Choroid plexus epithelial cell (primary cell): Measurements from ENCODE around the gene SLC30A4.

Experiments
- DNase-seq: peaks from one replicate; pipeline ENCODE4 v3.0.0-alpha.2; 2010; ENCODE audit warnings: low read depth
- H3K4me3 ChIP-seq: 2 replicates; pipeline ENCODE4 v1.5.1; 2011; ENCODE audit warnings: low read depth, mild to moderate bottlenecking, control low read depth, low read length, moderate library complexity
- TF ChIP-seq, protein P1 (sequence below): conservative IDR thresholded peaks from 2 replicates; pipeline ENCODE4 v1.5.1; 2011; ENCODE audit warnings: low read depth, mild to moderate bottlenecking, control low read depth, inconsistent platforms, low read length, moderate library complexity

SLC30A4 gene

DNA sequence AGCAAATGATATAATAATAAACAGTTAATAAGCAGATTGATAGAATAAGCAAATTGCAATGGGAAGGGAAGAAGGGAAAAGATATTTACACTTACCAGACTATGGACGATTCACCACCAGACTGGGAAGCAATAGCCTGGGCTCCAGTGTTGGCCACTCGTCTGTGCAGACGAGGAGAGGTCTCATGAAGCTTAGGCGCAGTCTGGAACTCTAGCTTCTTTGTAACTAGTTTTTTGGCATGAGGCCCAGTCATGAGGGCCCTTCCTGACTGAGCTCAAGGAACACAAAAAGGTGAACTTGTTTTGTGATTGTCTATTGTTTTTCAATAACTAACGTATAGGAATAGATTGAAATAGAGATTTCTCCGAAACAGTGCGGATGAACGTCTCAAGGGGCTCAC lies 80.9 kb downstream of the SLC30A4 start:
- TF ChIP-seq, protein P1, sequence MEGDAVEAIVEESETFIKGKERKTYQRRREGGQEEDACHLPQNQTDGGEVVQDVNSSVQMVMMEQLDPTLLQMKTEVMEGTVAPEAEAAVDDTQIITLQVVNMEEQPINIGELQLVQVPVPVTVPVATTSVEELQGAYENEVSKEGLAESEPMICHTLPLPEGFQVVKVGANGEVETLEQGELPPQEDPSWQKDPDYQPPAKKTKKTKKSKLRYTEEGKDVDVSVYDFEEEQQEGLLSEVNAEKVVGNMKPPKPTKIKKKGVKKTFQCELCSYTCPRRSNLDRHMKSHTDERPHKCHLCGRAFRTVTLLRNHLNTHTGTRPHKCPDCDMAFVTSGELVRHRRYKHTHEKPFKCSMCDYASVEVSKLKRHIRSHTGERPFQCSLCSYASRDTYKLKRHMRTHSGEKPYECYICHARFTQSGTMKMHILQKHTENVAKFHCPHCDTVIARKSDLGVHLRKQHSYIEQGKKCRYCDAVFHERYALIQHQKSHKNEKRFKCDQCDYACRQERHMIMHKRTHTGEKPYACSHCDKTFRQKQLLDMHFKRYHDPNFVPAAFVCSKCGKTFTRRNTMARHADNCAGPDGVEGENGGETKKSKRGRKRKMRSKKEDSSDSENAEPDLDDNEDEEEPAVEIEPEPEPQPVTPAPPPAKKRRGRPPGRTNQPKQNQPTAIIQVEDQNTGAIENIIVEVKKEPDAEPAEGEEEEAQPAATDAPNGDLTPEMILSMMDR, result no peak
- DNase-seq, result no peak
- no peak overlapping the region for H3K4me3 ChIP-seq

GRCh38 chr15:45441036-45441435 lies 81.5 kb downstream of the SLC30A4 start:
- H3K4me3 ChIP-seq, result no peak overlapping the region
- TF ChIP-seq, protein P1, result no peak
- DNase-seq, result no peak

- TF ChIP-seq, protein P1, result no peak
- no peak overlapping the region for H3K4me3 ChIP-seq
- no peak for DNase-seq
Measured at GRCh38 chr15:45439521-45440260, 82.9 kb downstream of the SLC30A4 start.

- TF ChIP-seq, protein P1, result no peak
- H3K4me3 ChIP-seq, result no peak overlapping the region
- no peak for DNase-seq
Measured at GRCh38 chr15:45435124-45435903, 87.2 kb downstream of the SLC30A4 start.

DNA sequence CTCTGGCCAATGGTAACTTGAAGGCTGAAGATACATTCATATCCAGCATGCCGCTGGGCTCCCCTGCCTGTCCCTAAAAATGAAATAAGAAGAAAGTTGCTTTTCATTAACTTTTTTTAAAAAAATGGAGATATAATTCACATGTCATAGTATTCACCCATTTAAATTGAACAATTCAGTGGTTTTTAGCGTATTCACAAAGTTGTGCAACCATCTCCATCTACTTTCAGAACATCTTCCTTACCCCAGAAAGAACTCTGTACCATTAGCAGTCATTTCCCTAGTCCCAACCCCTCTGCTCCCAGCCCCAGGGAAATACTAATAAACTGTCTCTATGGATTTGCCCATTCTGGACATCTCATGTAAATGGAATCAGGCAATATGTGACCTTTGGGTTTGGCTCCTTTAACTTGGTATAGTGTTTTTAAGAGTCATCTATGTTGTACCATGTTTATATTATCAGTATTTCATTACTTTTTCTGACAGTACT lies 88.4 kb downstream of the SLC30A4 start:
- DNase-seq, result no peak
- TF ChIP-seq, protein P1, result no peak
- H3K4me3 ChIP-seq, result no peak overlapping the region

DNA sequence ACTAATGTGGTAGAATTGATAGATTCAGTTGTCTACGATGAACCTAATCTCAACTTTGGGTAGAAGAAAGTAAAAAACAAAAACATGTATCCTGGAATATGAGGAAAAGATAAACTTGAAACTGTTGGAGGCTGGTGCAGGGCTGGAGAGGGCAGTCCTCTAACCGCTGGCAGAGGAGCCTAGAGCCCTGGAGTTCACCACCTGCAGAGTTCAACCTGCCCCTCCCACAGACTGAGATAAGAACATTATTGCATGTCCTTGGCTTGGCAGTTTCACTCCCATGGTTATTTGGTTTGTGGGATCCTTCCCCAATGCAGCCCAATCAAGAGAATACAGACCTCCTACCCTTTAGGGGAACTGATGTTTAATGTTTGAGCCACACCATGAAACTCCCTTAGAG lies 91.0 kb downstream of the SLC30A4 start:
- TF ChIP-seq, protein P1, result no peak
- no peak overlapping the region for H3K4me3 ChIP-seq
- DNase-seq, result no peak
